Measurements from ENCODE around the gene TJP1. TPM values are rescaled to one million over a fixed set of nuclear protein-coding genes. Genes with fewer than 3 reads are reported as not detected.
A peak's percentile ranks its signal among the peaks of the same experiment; 100 is the strongest.

TJP1 gene
- total RNA-seq, 1 experiment from 2014 or later = 129 TPM

DNA sequence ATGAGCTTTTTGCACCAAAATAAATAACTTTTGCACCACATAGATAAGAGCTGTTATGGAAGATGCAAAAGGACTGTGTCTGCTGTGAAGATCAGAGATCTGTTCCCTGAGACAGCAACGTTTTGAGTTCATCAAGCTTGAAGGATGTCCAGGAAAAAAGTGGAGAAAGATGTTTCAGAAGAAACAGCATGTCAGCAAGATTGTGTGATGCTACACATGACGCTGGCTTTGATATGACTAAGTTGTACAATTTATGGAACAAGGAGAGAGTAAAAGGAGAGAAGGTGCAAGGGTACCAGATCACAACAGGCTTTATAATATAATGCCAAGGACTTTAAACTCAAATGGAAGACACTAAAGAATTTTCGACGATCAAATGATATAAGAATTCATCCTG is 16.6 kb downstream of the TJP1 start:
- peaks cover 43% of the 10 kb centered on the region for H3K4me1 Mint-ChIP-seq
- TF ChIP-seq FOXP1 (CRISPR knock-in tag; IDR thresholded peaks at IDR 0.05; ENCODE audit: borderline replicate concordance) (no peak), ZNF671 (CRISPR knock-in tag; IDR thresholded peaks at IDR 0.05) (no peak), FOXJ3 (CRISPR knock-in tag; IDR thresholded peaks at IDR 0.05; ENCODE audit: borderline replicate concordance) (no peak)
- TF ChIP-seq, protein P1, sequence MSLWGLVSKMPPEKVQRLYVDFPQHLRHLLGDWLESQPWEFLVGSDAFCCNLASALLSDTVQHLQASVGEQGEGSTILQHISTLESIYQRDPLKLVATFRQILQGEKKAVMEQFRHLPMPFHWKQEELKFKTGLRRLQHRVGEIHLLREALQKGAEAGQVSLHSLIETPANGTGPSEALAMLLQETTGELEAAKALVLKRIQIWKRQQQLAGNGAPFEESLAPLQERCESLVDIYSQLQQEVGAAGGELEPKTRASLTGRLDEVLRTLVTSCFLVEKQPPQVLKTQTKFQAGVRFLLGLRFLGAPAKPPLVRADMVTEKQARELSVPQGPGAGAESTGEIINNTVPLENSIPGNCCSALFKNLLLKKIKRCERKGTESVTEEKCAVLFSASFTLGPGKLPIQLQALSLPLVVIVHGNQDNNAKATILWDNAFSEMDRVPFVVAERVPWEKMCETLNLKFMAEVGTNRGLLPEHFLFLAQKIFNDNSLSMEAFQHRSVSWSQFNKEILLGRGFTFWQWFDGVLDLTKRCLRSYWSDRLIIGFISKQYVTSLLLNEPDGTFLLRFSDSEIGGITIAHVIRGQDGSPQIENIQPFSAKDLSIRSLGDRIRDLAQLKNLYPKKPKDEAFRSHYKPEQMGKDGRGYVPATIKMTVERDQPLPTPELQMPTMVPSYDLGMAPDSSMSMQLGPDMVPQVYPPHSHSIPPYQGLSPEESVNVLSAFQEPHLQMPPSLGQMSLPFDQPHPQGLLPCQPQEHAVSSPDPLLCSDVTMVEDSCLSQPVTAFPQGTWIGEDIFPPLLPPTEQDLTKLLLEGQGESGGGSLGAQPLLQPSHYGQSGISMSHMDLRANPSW (CRISPR knock-in tag; conservative IDR thresholded peaks at IDR 0.05; ENCODE audit: low read depth) = no peak
- TF ChIP-seq, protein P2, sequence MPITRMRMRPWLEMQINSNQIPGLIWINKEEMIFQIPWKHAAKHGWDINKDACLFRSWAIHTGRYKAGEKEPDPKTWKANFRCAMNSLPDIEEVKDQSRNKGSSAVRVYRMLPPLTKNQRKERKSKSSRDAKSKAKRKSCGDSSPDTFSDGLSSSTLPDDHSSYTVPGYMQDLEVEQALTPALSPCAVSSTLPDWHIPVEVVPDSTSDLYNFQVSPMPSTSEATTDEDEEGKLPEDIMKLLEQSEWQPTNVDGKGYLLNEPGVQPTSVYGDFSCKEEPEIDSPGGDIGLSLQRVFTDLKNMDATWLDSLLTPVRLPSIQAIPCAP (CRISPR knock-in tag; IDR thresholded peaks at IDR 0.05) = no peak
- POLR2A ChIA-PET = interaction anchor here (1.9 kb wide), 1 partner anchor 120 kb away, joined by 4 read pairs; no protein-coding TSS in a partner anchor

DNA sequence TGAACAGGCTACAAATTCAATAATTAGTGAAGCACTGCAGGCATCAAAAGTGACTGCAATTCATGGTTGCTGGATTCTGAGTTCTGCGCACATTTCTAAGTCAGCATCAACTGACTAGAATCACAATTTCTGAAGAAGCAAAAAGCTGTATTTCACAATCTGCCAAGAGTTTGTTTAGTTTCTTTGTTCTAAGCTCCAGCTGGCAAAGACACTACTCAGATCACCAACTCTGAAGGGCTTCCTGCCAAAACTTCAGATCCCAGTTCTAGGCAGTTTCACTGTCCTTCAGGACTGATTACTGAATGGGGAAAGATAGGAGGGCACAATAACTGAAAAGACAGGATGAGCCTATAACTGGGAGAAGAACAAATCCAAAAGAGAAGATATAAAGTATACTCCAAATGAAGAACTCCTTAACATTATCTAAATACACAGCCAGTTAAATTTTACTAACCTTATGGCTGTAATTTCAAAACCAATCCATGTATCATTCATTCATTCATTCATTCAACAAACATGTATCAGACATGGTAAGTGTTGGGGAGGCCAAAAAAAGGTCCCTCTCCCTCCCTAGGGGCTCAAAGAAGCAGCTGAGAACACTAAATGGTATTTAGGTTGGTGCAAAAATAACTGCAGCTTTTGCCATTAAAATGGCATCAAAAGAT is 17.1 kb downstream of the TJP1 start:
- Mint-ChIP-seq H3K9me3 (no peaks in the 10 kb centered on the region), H3K27ac (peak overlapping the region; percentile 78; the same call in 1 of the 2 replicates), H3K4me1 (peaks cover 44% of the 10 kb centered on the region), H3K36me3 (peaks cover 3% of the 10 kb centered on the region), H3K27me3 (ENCODE audit: low read depth) (no peaks in the 10 kb centered on the region), H3K4me3 (no peak overlapping the region)
- POLR2A ChIA-PET = interaction anchor here (1.9 kb wide), 1 partner anchor 121 kb away, joined by 4 read pairs; no protein-coding TSS in a partner anchor
- no peak for DNase-seq (ENCODE audit: low spot score)
- TF ChIP-seq ZBTB21 (CRISPR knock-in tag; IDR thresholded peaks at IDR 0.05; ENCODE audit: borderline replicate concordance) (no peak), ZNF121 (CRISPR knock-in tag; IDR thresholded peaks at IDR 0.05) (no peak)
- CTCF ChIA-PET = interaction anchor here (0.6 to 1.4 kb wide), 2 partner anchors 34 to 121 kb away, joined by 3 to 5 read pairs; no protein-coding TSS in a partner anchor
- no peak for ATAC-seq

More for the DNA sequence above, 16.6 kb downstream of the TJP1 start:
- H3K27ac Mint-ChIP-seq = no peak overlapping the region
- DNase-seq (ENCODE audit: low spot score) = no peak
- no peaks in the 10 kb centered on the region for H3K36me3 Mint-ChIP-seq
- no peak for ATAC-seq
- H3K9me3 Mint-ChIP-seq = no peaks in the 10 kb centered on the region
- H3K4me3 Mint-ChIP-seq = no peak overlapping the region
- no peaks in the 10 kb centered on the region for H3K27me3 Mint-ChIP-seq (ENCODE audit: low read depth)
- CTCF ChIA-PET = interaction anchor here (1.4 kb wide), 1 partner anchor 120 kb away, joined by 5 read pairs; no protein-coding TSS in a partner anchor

DNA sequence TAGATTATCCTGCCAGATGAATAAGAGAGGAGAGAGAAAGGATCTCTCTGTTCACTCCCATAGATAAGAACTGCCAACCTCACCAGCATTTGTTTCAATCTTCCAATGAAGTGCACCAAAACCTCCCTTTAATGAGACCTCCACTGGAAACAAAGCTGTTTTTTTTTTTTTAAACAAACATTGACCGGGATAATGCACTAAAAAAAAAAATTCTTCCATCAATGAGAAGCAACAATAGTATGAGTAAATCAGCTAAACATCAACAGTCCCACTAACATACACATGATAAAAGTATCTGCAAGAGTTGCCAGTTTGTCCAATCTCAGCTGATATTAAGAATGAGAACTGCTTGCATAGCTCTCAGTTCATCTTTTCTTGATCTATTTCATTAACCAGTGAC is 19.9 kb downstream of the TJP1 start:
- H3K36me3 Mint-ChIP-seq = peaks cover 21% of the 10 kb centered on the region
- H3K4me3 Mint-ChIP-seq = no peak overlapping the region
- ChIA-PET POLR2A (no interaction called here), CTCF (no interaction called here)
- DNase-seq (ENCODE audit: low spot score) (no peak), ATAC-seq (no peak)
- no peaks in the 10 kb centered on the region for H3K27me3 Mint-ChIP-seq (ENCODE audit: low read depth)
- H3K4me1 Mint-ChIP-seq = peaks cover 40% of the 10 kb centered on the region
- 0 out of 2 replicates have a peak overlapping the region, but pooled peaks have one; percentile 38 for H3K27ac Mint-ChIP-seq
- no peaks in the 10 kb centered on the region for H3K9me3 Mint-ChIP-seq
- TF ChIP-seq FOXP1 (CRISPR knock-in tag; IDR thresholded peaks at IDR 0.05; ENCODE audit: borderline replicate concordance) (no peak), ZNF423 (CRISPR knock-in tag; IDR thresholded peaks at IDR 0.05) (no peak), MXD4 (CRISPR knock-in tag; IDR thresholded peaks at IDR 0.05; ENCODE audit: borderline replicate concordance) (no peak), MYBL2 (CRISPR knock-in tag; IDR thresholded peaks at IDR 0.05) (no peak), ZNF671 (CRISPR knock-in tag; IDR thresholded peaks at IDR 0.05) (no peak), CREM (CRISPR knock-in tag; IDR thresholded peaks at IDR 0.05) (no peak), CBFB (CRISPR knock-in tag; IDR thresholded peaks at IDR 0.05; ENCODE audit: low read depth) (no peak), ZNF317 (CRISPR knock-in tag; IDR thresholded peaks at IDR 0.05; ENCODE audit: borderline replicate concordance, low read depth) (no peak)
- TF ChIP-seq, protein P3, sequence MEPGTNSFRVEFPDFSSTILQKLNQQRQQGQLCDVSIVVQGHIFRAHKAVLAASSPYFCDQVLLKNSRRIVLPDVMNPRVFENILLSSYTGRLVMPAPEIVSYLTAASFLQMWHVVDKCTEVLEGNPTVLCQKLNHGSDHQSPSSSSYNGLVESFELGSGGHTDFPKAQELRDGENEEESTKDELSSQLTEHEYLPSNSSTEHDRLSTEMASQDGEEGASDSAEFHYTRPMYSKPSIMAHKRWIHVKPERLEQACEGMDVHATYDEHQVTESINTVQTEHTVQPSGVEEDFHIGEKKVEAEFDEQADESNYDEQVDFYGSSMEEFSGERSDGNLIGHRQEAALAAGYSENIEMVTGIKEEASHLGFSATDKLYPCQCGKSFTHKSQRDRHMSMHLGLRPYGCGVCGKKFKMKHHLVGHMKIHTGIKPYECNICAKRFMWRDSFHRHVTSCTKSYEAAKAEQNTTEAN (CRISPR knock-in tag; IDR thresholded peaks at IDR 0.05) = no peak
- TF ChIP-seq, protein P4, sequence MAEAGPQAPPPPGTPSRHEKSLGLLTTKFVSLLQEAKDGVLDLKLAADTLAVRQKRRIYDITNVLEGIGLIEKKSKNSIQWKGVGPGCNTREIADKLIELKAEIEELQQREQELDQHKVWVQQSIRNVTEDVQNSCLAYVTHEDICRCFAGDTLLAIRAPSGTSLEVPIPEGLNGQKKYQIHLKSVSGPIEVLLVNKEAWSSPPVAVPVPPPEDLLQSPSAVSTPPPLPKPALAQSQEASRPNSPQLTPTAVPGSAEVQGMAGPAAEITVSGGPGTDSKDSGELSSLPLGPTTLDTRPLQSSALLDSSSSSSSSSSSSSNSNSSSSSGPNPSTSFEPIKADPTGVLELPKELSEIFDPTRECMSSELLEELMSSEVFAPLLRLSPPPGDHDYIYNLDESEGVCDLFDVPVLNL (CRISPR knock-in tag; IDR thresholded peaks at IDR 0.05; ENCODE audit: borderline replicate concordance, low read depth) = no peak
- TF ChIP-seq, protein P5, sequence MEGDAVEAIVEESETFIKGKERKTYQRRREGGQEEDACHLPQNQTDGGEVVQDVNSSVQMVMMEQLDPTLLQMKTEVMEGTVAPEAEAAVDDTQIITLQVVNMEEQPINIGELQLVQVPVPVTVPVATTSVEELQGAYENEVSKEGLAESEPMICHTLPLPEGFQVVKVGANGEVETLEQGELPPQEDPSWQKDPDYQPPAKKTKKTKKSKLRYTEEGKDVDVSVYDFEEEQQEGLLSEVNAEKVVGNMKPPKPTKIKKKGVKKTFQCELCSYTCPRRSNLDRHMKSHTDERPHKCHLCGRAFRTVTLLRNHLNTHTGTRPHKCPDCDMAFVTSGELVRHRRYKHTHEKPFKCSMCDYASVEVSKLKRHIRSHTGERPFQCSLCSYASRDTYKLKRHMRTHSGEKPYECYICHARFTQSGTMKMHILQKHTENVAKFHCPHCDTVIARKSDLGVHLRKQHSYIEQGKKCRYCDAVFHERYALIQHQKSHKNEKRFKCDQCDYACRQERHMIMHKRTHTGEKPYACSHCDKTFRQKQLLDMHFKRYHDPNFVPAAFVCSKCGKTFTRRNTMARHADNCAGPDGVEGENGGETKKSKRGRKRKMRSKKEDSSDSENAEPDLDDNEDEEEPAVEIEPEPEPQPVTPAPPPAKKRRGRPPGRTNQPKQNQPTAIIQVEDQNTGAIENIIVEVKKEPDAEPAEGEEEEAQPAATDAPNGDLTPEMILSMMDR (IDR thresholded peaks at IDR 0.05) = no peak
- TF ChIP-seq, protein P6, sequence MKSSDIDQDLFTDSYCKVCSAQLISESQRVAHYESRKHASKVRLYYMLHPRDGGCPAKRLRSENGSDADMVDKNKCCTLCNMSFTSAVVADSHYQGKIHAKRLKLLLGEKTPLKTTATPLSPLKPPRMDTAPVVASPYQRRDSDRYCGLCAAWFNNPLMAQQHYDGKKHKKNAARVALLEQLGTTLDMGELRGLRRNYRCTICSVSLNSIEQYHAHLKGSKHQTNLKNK (CRISPR knock-in tag; IDR thresholded peaks at IDR 0.05) = no peak
- TF ChIP-seq, protein P7, sequence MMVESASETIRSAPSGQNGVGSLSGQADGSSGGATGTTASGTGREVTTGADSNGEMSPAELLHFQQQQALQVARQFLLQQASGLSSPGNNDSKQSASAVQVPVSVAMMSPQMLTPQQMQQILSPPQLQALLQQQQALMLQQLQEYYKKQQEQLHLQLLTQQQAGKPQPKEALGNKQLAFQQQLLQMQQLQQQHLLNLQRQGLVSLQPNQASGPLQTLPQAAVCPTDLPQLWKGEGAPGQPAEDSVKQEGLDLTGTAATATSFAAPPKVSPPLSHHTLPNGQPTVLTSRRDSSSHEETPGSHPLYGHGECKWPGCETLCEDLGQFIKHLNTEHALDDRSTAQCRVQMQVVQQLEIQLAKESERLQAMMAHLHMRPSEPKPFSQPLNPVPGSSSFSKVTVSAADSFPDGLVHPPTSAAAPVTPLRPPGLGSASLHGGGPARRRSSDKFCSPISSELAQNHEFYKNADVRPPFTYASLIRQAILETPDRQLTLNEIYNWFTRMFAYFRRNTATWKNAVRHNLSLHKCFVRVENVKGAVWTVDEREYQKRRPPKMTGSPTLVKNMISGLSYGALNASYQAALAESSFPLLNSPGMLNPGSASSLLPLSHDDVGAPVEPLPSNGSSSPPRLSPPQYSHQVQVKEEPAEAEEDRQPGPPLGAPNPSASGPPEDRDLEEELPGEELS (CRISPR knock-in tag; IDR thresholded peaks at IDR 0.05) = no peak
